GM12878 (cell line): ENCODE measurements around the gene CREB3L4. TPM values are rescaled to one million over a fixed set of nuclear protein-coding genes. Genes with fewer than 3 reads are reported as not detected.

Experiments used
- ATAC-seq: fragments of 200-7000 bp; cut with Tn5 transposase; 3 replicates; pipeline ENCODE4 v1.9.1; 2020; ENCODE audit warnings: mild to moderate bottlenecking, moderate library complexity
- BruUV-seq: library from RNA; stranded (reverse); fragments of 400-500 nt; replicated peaks from 2 replicates; lab custom pipeline; 2021; lab: Mats Ljungman, UMichigan
- CTCF ChIA-PET: fragments of 300-600 bp; sonication (Branson Sonifier 250); formaldehyde crosslinking; extraction: SDS; loops from one replicate; lab custom pipeline; 2021; ENCODE audit warnings: inconsistent platforms; lab: Yijun Ruan, JAX
- POLR2A ChIA-PET: fragments of 350-600 bp; formaldehyde crosslinking; extraction: SDS; loops from one replicate; lab custom pipeline; 2021; ENCODE audit warnings: inconsistent platforms; lab: Charles Lee
- RAD21 ChIA-PET: fragments of 300-600 bp; sonication (Branson Sonifier 250); formaldehyde crosslinking; loops from one replicate; lab custom pipeline; 2023; ENCODE audit warnings: antibody characterized with exemption; ENCODE audit not compliant: unreplicated experiment; lab: Charles Lee
- SMC1A ChIA-PET: fragments of 300-600 bp; sonication (Branson Sonifier 250); formaldehyde crosslinking; loops from one replicate; lab custom pipeline; 2023; ENCODE audit not compliant: unreplicated experiment, uncharacterized antibody; lab: Charles Lee
- DNase-seq: peaks from one replicate; pipeline ENCODE4 v3.0.0-alpha.2; 2011; ENCODE audit warnings: low read depth, low spot score
- FAIRE-seq: peaks from 3 replicates; lab custom pipeline; 2011; peaks lifted over from hg19 to GRCh38; lab: Jason Lieb, UNC
- H2AFZ ChIP-seq: 2 replicates; pipeline ENCODE4 v1.6.0; 2011; ENCODE audit warnings: low read depth, low read length, control low read depth; ENCODE audit not compliant: control insufficient read depth
- H3K27ac ChIP-seq: 2 replicates; pipeline ENCODE4 v1.5.1; 2011; ENCODE audit warnings: control low read depth; ENCODE audit not compliant: control insufficient read depth, insufficient read depth
- H3K27me3 ChIP-seq, 2 experiments: replicated peaks in 1 of 2; 2 replicates each; pipeline versions ENCODE4 v1.6.0 to v1.6.1; 2011; ENCODE audit warnings: low read length in 1 of 2; ENCODE audit not compliant: control insufficient read depth in 2 of 2, insufficient read depth in 2 of 2
- H3K36me3 ChIP-seq, 2 experiments: 2 replicates each; pipeline ENCODE4 v1.5.1; 2011; ENCODE audit warnings: low read length in 1 of 2; ENCODE audit not compliant: control insufficient read depth in 2 of 2, insufficient read depth in 2 of 2
- H3K4me1 ChIP-seq: 2 replicates; pipeline ENCODE4 v1.6.1; 2011; ENCODE audit warnings: mild to moderate bottlenecking, low read length, moderate library complexity, mixed read lengths; ENCODE audit not compliant: control insufficient read depth, insufficient read depth
- H3K4me2 ChIP-seq: 2 replicates; pipeline ENCODE4 v1.6.0; 2011; ENCODE audit warnings: control low read depth; ENCODE audit not compliant: control insufficient read depth, insufficient read depth
- H3K4me3 ChIP-seq: fragments of 200-600 bp; sonication (generic); 2 replicates; pipeline ENCODE4 v1.5.1; 2016
- H3K79me2 ChIP-seq: 2 replicates; pipeline ENCODE4 v1.6.0; 2011; ENCODE audit warnings: low read length; ENCODE audit not compliant: control insufficient read depth, insufficient read depth
- H3K9ac ChIP-seq: 2 replicates; pipeline ENCODE4 v1.8.0; 2011; ENCODE audit warnings: low read length, control low read depth, mixed read lengths; ENCODE audit not compliant: control insufficient read depth, insufficient read depth
- H3K9me3 ChIP-seq: replicated peaks from 3 replicates; pipeline ENCODE4 v1.5.1; 2011; ENCODE audit warnings: mild to moderate bottlenecking, low read length; ENCODE audit not compliant: control insufficient read depth, insufficient read depth
- H4K20me1 ChIP-seq: 2 replicates; pipeline ENCODE4 v1.6.0; 2011; ENCODE audit not compliant: control insufficient read depth, insufficient read depth
- BCL3 ChIP-seq: IDR thresholded peaks from 2 replicates; pipeline ENCODE4 v1.6.1; 2011; ENCODE audit warnings: borderline replicate concordance, low read depth, mild to moderate bottlenecking, moderate library complexity, low read length; ENCODE audit not compliant: insufficient read depth, poor library complexity, severe bottlenecking
- E2F8 ChIP-seq: fragments of 450-650 bp; IDR thresholded peaks from 2 replicates; pipeline ENCODE4 v1.6.1; 2018; ENCODE audit warnings: mild to moderate bottlenecking, low read depth, moderate library complexity; ENCODE audit not compliant: partially characterized antibody
- KAT2A ChIP-seq: conservative IDR thresholded peaks from 2 replicates; pipeline ENCODE4 v1.6.1; 2011; ENCODE audit warnings: low read depth, low read length; ENCODE audit not compliant: control insufficient read depth
- MXI1 ChIP-seq: fragments of 150-350 bp; IDR thresholded peaks from 2 replicates; pipeline ENCODE4 v1.6.1; 2011; ENCODE audit warnings: low read depth, mild to moderate bottlenecking, inconsistent platforms, low read length, improper control_type of control experiment
- NBN ChIP-seq: fragments of 450-650 bp; IDR thresholded peaks from 2 replicates; pipeline ENCODE4 v1.6.1; 2016
- POLR2AphosphoS2 ChIP-seq: IDR thresholded peaks from 2 replicates; pipeline ENCODE4 v1.6.1; 2011; ENCODE audit warnings: low read depth, mild to moderate bottlenecking, low read length, improper control_type of control experiment, moderate library complexity
- RELA ChIP-seq: fragments of 450-650 bp; IDR thresholded peaks from 2 replicates; pipeline ENCODE4 v1.8.0; 2014; ENCODE audit warnings: borderline replicate concordance; ENCODE audit not compliant: partially characterized antibody
- REST ChIP-seq: IDR thresholded peaks from 2 replicates; pipeline ENCODE4 v1.6.1; 2012; ENCODE audit warnings: mild to moderate bottlenecking, low read depth, low read length
- SUZ12 ChIP-seq: fragments of 200-600 bp; sonication (generic); IDR thresholded peaks from one replicate; pipeline ENCODE4 v1.6.1; 2018; ENCODE audit warnings: antibody characterized with exemption, mild to moderate bottlenecking; ENCODE audit not compliant: unreplicated experiment
- WRNIP1 ChIP-seq: IDR thresholded peaks from 2 replicates; pipeline ENCODE4 v1.6.1; 2011; ENCODE audit warnings: low read depth, low read length, improper control_type of control experiment, borderline replicate concordance
- ZNF217 ChIP-seq: fragments of 450-650 bp; IDR thresholded peaks from 2 replicates; pipeline ENCODE4 v1.6.1; 2017; ENCODE audit warnings: antibody characterized with exemption, mild to moderate bottlenecking
- WGBS: methylation state at CpG from one replicate; pipeline ENCODE4 v1.1.6; 2016; ENCODE audit warnings: low lambda C conversion rate; ENCODE audit not compliant: insufficient replicate concordance, insufficient coverage; ENCODE audit errors: missing lambda C conversion rate; 5-methylcytosine and 5-hydroxymethylcytosine counted together
- in situ Hi-C: fragments of 300-500 bp; cut with MboI; formaldehyde crosslinking; loops from 9 replicates; pipeline ENCODE4 v1.14.3; 2018; ENCODE audit warnings: mixed read lengths
- intact Hi-C: fragments of 100-400 bp; cut with micrococcal nuclease; formaldehyde crosslinking; loops from one replicate; pipeline ENCODE4 v1.14.2; 2022; ENCODE audit not compliant: unreplicated experiment
- polyA plus RNA-seq, 11 experiments: library from polyadenylated mRNA; depleted of rRNA in 4 of 11; unstranded in 6 of 11; stranded (reverse) in 5 of 11; fragments of >200 nt; fragmentation: Nextera tagmentation in 4 of 11; fragmentation: Illumina TruSeq in 1 of 11; extraction: Ambion mirVana in 4 of 11; extraction: Trizol in 1 of 11; gene quantifications; 1 replicate in 1 of 11; 2 replicates in 10 of 11; pipeline versions ENCODE4 v1.2.1 to v1.2.3, GENCODE V29; 2011 to 2016; ENCODE audit warnings: inconsistent platforms in 2 of 11, missing spikeins in 2 of 11, low read depth in 1 of 11
- total RNA-seq, 4 experiments: library from RNA; depleted of rRNA in 3 of 4; stranded (reverse); fragments of >200 nt in 3 of 4; fragmentation: Illumina TruSeq in 1 of 4; extraction: Trizol in 1 of 4; gene quantifications; 2 replicates each; pipeline versions ENCODE4 v1.2.1 to v1.2.3, GENCODE V29; 2013 to 2021
- TF ChIP-seq, protein P1 (sequence below): fragments of 450-650 bp; conservative IDR thresholded peaks from 2 replicates; pipeline ENCODE4 v1.6.1; 2017; ENCODE audit warnings: mild to moderate bottlenecking, moderate library complexity
- TF ChIP-seq, protein P2 (sequence below): IDR thresholded peaks from 2 replicates; pipeline ENCODE4 v1.6.1; 2011; ENCODE audit warnings: low read depth, low read length, improper control_type of control experiment, borderline replicate concordance

Gene CREB3L4
- total and polyA plus RNA-seq, 10 of the 15 experiments (the other 5 are each of a cell fraction or from before 2014, with no cell fraction given) = 9.7 to 14.0 (median 12.1) TPM

- no peak overlapping the region for H3K9ac ChIP-seq
- no peak overlapping the region for H2AFZ ChIP-seq
- in situ Hi-C loops = no loop called here
- ChIA-PET SMC1A (no interaction called here), CTCF (no interaction called here), RAD21 (no interaction called here), POLR2A (interaction anchor here (1.0 kb wide), 1 partner anchor 41 kb away, joined by 3 read pairs; the partner anchor contains the start of gene JTB)
- no peak for FAIRE-seq
- no peak overlapping the region for H3K4me3 ChIP-seq
- H3K79me2 ChIP-seq = no peaks in the 10 kb centered on the region
- H3K27ac ChIP-seq = no peak overlapping the region
- H3K27me3 ChIP-seq = no peaks in the 10 kb centered on the region
- peaks cover 20 to 22% of the 10 kb centered on the region in 2 experiments; a peak in 3 of 4 replicates for H3K36me3 ChIP-seq
- intact Hi-C loops = no loop called here
- no TSS peak for BruUV-seq
- no peaks in the 10 kb centered on the region for H3K4me1 ChIP-seq
- DNase-seq = no peak
- ATAC-seq = no peak
- 100% methylated on average over 10 of the region's 10 CpGs for WGBS
- H3K9me3 ChIP-seq = no peaks in the 10 kb centered on the region
- no peak overlapping the region for H3K4me2 ChIP-seq
- H4K20me1 ChIP-seq = no peaks in the 10 kb centered on the region
- TF ChIP-seq, protein P1, sequence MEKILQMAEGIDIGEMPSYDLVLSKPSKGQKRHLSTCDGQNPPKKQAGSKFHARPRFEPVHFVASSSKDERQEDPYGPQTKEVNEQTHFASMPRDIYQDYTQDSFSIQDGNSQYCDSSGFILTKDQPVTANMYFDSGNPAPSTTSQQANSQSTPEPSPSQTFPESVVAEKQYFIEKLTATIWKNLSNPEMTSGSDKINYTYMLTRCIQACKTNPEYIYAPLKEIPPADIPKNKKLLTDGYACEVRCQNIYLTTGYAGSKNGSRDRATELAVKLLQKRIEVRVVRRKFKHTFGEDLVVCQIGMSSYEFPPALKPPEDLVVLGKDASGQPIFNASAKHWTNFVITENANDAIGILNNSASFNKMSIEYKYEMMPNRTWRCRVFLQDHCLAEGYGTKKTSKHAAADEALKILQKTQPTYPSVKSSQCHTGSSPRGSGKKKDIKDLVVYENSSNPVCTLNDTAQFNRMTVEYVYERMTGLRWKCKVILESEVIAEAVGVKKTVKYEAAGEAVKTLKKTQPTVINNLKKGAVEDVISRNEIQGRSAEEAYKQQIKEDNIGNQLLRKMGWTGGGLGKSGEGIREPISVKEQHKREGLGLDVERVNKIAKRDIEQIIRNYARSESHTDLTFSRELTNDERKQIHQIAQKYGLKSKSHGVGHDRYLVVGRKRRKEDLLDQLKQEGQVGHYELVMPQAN = no peak
- no peak for TF ChIP-seq NBN
- no peak for TF ChIP-seq REST
- no peak for TF ChIP-seq KAT2A
- TF ChIP-seq, protein P2, sequence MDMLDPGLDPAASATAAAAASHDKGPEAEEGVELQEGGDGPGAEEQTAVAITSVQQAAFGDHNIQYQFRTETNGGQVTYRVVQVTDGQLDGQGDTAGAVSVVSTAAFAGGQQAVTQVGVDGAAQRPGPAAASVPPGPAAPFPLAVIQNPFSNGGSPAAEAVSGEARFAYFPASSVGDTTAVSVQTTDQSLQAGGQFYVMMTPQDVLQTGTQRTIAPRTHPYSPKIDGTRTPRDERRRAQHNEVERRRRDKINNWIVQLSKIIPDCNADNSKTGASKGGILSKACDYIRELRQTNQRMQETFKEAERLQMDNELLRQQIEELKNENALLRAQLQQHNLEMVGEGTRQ = no peak
- TF ChIP-seq BCL3 = no peak
- TF ChIP-seq E2F8 = no peak
- TF ChIP-seq MXI1 = no peak
- TF ChIP-seq ZNF217 = no peak
- TF ChIP-seq WRNIP1 = no peak
- TF ChIP-seq RELA = no peak
- no peak for TF ChIP-seq SUZ12
- TF ChIP-seq POLR2AphosphoS2 = no peak
Measured at GRCh38 chr1:153937331-153937730, 30.4 kb upstream of the CREB3L4 start.
